Vagina (tissue), 2 donors: ENCODE measurements around the gene LPP.

Experiments
- POLR2A ChIP-seq, 2 donors: fragments of 450-650 bp; IDR thresholded peaks; one replicate each; pipeline ENCODE4 v1.6.1; 2017; ENCODE audit warnings: antibody characterized with exemption in 2 of 2, mild to moderate bottlenecking in 2 of 2, moderate library complexity in 2 of 2
- POLR2AphosphoS5 ChIP-seq, 2 donors: sonication (generic); formaldehyde crosslinking; IDR thresholded peaks; one replicate each; pipeline ENCODE4 v1.9.0; 2017; ENCODE audit warnings: antibody characterized with exemption in 2 of 2, mild to moderate bottlenecking in 2 of 2, low read depth in 1 of 2; ENCODE audit not compliant: insufficient read depth in 1 of 2
- TF ChIP-seq, protein P1 (sequence below), 3 experiments: fragments of 450-650 bp in 2 of 3; fragments of 200-600 bp in 1 of 3; sonication (generic) in 1 of 3; IDR thresholded peaks; one replicate each; pipeline ENCODE4 v1.5.1; 2017 to 2019; ENCODE audit warnings: antibody characterized with exemption in 3 of 3, mild to moderate bottlenecking in 2 of 3, moderate library complexity in 2 of 3

DNA sequence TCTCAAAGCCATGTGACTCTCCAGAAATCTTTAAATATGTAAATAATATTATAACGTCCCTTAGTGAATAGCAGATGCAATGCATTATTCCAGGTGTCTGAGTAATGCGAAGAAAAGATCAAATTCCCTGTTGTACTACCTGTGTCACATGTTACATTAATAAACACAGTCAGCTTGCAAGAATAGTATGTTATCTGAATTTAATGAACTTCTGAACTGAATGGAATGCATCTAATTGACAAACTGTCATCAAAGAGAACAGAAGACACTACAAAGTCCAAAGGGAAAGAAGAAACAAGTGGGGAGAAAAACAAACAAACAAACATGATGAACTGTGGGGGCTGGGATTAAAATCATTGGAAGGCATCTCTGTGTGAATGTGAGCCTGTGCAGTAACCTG is 508.8 kb downstream of the LPP start:
- TF ChIP-seq POLR2AphosphoS5 (IDR thresholded peaks at IDR 0.05; ENCODE audit: insufficient read depth in 1 of 2, low read depth in 1 of 2): no peak
- TF ChIP-seq POLR2A (IDR thresholded peaks at IDR 0.05): no peak
- TF ChIP-seq, protein P1, sequence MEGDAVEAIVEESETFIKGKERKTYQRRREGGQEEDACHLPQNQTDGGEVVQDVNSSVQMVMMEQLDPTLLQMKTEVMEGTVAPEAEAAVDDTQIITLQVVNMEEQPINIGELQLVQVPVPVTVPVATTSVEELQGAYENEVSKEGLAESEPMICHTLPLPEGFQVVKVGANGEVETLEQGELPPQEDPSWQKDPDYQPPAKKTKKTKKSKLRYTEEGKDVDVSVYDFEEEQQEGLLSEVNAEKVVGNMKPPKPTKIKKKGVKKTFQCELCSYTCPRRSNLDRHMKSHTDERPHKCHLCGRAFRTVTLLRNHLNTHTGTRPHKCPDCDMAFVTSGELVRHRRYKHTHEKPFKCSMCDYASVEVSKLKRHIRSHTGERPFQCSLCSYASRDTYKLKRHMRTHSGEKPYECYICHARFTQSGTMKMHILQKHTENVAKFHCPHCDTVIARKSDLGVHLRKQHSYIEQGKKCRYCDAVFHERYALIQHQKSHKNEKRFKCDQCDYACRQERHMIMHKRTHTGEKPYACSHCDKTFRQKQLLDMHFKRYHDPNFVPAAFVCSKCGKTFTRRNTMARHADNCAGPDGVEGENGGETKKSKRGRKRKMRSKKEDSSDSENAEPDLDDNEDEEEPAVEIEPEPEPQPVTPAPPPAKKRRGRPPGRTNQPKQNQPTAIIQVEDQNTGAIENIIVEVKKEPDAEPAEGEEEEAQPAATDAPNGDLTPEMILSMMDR (IDR thresholded peaks at IDR 0.05): no peak
